ENCODE measurements around the gene FAM3C.
"Not testable (repeated sequence)": the region's sequence is repeated elsewhere in the genome, so short reads cannot be mapped to it uniquely, and the experiment has no call there.

FAM3C gene

DNA sequence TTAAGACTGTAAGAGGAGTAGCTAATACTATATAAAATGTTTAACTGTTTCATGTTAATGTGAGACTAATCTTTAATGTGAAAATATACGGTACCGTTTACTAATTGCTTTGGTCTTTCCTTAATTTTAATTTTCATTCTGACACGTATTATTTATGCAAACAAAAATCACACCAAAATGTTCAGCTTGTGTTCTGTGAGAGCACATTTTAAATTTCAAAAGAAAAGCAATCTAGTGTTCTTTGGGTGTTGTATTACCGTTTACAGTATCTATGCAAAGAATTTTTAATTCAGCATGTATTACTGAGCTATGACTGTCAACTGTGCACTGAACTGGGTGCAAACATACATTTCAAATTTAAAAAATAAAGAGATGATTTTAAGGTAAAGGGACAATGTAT lies 65.1 kb downstream of the FAM3C start:
- no peak for DNase-seq (ENCODE audit: low read depth, low spot score)

DNA sequence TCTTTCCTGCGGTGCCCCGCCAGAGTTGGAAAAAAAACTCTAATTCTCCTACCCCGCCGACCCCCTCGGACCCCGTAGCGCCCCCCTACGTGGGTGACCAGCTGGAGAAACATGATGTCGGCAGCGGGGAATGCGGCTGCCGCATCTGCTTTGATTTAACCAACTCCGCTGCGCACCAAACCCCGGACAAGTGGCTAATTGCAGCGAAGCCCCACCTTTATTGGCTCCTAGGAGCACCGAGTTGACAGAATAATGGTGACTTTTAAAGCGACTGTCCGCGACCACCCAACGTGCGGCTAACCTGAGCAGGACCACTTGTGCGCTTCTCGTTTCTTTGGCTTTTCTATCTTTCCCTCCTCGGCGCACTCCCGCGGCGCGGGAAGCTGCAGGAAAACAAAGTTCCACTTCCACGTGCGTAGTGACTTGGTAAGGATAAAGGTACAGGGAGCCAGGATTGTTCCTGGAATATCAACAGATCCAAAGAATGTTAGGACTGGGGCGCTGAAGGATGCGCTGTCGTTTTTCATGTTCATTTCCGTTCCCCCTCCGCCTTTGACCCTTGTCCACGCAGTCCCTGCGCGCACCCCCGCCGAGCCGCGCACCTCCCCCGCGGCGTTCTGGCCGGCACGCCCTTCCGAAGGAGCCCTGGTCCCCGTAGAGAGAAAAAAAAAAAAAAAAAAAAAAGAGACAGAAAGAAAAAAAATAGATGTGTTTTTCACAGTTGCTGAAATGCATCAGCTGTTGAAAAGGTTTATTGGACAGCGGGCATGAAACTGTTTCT lies 65.9 kb downstream of the FAM3C start:
- DNase-seq (ENCODE audit: low read depth, low spot score) = no peak

DNA sequence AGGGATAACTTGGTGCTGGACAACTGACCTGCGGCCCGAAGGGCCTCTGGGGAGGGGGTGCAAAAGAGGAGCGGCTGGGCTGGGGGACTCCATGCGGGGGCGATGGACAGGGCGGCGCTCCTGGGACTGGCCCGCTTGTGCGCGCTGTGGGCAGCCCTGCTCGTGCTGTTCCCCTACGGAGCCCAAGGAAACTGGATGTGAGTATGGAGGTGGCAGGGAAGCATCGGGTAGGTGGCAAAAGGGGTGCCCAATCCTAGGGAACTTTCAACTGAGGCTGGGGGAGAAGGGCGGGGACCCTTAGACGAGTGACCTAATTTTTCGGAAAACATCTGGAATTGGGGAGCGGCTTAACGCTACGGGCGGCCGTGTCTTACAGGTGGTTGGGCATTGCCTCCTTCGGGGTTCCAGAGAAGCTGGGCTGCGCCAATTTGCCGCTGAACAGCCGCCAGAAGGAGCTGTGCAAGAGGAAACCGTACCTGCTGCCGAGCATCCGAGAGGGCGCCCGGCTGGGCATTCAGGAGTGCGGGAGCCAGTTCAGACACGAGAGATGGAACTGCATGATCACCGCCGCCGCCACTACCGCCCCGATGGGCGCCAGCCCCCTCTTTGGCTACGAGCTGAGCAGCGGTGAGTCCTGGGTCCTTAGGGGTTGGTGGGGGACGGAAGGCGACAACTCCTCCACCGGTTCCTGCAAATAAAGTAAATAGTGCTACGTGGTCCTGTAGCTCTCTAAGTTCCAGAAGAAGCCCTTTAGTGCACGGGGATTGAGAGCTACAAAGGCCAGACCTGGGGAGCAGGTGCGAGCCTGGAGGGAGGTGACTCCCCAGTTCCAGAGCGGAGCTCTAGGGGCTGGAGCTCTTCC lies 66.7 kb downstream of the FAM3C start:
- DNase-seq (ENCODE audit: low read depth, low spot score) = no peak

DNA sequence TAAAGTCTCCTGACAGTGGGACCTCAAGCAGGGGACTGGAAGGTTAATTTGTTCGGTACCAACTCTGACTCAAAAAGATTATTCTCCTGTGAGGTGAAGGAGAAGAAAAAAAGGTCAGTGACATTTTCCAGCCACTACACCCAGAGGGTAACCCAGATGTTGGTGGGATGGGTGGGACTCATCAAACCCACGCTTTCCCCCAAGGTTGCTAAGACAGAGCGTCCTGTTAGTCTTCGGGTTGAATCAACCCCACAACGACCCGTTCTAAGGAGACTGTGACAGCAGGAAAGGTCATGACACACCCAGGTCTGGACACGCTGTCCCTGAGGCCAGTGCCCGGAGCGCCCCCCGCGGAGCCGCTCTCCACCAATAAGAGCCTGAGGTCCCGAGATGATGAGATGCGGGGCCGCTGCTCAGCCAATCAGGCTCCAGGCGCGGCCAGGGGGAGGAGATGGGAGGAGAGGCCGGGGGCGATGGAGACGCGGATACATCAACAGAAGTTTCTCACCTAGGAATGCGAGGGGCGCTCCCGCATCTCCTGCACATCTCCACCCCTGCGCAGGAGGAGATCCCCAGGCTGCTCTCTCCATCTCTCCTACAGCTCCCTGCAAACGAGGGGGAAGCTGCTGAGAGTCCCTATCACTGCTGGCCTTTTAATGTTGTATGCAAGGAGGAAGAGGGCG lies 67.5 kb downstream of the FAM3C start, which contains the start of gene WNT16:
Gene WNT16, plus strand, starts transcription at position 493 of the 683 bp plus-strand sequence. CDS start 293 bp downstream, outside the sequence.
- DNase-seq (ENCODE audit: low read depth, low spot score) = no peak

DNA sequence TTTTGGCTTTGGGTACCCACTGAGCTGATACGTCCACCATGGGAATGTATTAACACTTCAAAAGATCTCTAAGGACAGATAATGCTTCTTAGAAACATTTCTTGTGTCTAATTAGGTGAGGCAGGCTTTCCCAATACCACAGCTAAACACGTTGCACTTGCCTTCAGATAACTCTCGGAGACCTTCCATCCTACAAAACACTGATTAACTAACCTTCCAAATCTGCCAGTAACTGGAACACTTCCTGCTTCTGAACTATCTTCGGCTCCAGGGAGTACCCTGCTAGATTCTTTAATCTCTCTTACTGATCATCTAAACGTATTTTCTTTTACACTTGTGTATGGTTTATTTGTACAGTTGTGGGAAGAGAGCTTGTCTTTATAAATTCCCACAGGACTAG lies 68.4 kb downstream of the FAM3C start:
- no peak for DNase-seq (ENCODE audit: low read depth, low spot score)

DNA sequence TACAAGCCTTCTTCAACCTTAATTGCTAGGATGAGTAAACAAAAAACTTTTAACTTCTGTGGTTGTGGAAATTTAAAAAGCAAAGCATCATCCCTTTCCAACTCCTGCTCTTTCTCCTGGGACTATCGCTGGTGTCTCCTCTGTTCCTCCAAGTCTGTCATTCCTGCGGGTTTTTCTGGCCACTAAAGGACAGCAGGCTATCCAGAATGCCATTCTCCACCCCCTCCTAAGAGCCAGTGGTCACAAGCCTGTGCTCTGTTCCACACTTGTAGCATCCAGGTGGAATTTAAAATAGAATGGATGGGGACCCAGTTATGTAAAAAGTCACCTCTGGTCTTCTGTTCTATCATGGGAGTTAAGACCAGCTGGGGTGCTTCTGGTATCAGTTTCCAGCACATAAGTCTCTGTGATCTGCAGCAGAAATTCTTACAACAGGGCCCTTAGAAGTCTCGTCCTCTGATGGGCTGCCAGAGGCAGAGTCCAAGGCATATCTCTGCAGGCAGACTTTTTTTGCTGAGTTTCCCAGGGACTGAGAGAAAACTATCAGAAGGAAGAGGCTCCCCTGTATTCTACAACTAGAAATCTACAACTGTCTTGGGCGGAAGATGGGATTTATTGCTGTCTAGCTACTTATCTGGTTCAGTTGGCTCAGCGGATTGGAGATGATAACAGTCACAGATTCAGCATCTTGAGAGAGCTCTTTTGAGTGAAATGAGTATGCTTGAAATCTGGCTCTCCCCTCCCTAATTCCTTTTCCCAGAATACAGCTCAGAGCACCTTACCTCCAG lies 72.4 kb downstream of the FAM3C start:
- no peak for DNase-seq (ENCODE audit: low read depth, low spot score)

DNA sequence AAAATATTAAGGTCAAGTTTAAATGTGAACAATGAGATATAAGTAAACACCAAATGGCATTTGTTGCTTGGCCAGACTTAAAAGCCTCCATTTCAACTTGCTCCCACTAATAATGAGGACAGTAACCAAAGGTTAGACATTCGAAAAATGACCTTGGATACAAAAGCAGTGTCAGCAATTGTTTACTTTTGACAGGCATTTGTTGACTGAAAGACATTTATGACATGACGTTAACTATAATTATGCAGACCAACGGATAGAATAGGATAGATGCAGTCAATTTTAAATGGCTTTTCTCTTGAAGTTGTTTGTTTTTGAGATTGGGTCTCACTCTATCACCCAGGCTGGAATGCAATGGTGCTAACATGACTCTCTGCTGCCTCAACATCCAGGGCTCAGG lies 73.6 kb downstream of the FAM3C start:
- no peak for DNase-seq (ENCODE audit: low read depth, low spot score)

DNA sequence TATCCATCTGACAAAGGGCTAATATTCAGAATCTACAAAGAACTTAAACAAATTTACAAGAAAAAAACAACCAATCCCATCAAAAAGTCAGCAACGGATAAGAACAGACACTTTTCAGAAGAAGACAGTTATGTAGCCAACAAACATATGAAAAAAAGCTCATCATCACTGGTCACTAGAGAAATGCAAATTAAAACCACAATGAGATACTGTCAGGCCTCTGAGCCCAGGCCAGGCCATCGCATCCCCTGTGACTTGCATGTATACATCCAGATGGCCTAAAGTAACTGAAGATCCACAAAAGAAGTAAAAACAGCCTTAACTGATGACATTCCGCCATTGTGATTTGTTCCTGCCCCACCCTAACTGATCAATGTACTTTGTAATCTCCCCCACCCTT lies 80.9 kb downstream of the FAM3C start:
- not testable (repeated sequence) for DNase-seq (ENCODE audit: low read depth, low spot score)

DNA sequence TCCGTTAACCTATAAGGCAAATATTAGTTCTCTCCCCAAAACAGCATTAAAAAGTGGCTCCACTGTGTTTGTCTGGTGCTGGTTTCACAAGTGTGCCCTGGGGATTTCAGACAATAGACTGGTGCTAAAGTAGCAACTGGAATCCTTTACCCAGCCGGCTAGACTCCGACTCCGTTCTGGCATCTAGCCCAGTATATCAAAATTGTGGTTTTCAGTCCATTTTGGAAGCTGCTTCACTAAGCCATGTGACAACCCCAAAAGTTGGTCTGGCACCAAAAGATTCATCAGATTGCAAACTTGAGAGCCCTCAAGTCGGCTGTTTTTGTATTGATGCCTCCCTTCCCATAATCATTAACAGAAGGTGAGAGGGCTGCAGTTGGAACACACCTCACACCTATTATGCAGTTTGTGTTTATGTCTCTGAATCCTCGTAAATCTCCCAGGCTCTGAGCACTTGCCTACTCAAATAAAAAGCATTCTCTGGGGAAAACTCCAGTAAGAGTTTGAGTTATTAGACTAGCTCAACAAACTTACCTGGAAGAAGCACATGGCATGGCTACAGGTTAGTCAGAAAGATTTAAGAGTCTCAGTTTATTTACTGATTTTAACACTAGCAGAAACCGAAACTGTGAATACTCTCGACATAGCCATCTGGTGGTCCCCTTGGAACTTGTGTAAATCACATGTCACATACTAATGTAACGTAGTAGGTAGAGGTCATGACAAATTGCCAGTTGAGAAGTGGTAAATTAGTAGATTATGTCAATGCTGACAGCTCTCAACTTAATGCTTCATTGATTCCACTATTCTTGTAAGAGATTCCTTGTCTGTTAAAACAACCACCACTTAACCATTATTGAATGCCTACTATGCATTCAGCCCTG lies 82.1 kb downstream of the FAM3C start:
- DNase-seq (ENCODE audit: low read depth, low spot score) = no peak

DNA sequence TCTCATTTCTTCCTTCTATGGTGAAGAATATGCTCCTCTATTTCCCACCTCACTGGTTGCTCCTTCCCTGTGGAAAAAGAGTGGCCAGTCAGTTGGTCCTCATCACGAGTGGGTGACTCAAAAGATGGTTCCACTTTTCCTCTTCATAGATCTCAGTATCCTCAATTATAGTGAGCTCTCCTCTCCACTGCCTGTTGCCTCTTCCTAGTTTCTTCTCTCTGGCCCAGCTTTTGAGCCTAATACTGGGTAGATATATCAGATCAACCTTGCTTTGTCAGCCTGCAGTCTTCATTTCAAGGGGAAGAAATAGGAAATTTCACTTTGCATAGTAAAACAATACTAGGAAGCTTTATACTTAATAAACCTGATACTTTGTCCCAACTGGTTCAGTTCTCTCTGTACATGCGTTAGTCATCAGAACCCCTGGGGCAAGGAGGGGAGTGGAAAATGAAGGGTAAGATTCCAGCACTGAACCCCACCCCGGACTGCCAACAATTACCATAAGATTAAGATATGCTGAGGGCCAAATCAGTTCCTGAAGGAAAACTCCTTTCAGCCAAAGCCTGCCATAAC lies 82.8 kb downstream of the FAM3C start:
- no peak for DNase-seq (ENCODE audit: low read depth, low spot score)

DNA sequence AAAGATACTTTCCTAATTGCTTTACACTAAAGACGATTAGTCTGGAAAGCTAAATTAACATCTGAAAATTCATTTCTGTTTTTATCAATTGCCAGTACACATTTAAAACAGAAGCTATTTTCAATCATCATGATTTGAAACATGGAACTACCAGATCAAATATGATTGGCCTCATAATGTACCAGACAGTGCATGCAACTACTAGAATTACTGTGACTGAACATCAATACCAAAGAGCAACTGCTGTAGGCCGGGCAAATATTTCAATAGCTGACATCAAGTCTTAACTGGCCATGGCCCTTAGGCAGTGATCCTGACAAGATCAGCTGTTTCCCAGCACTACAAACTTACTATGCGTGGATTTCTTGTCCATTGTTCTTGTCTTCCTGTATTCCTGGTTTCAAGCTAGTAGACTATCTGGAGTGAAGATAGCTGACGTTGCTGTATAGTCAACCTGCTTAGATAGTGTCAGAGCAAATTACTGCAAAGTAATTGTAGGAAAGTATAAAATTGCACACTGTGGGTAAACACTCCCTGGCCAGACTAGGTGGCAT lies 89.0 kb downstream of the FAM3C start:
- DNase-seq (ENCODE audit: low read depth, low spot score) = no peak

DNA sequence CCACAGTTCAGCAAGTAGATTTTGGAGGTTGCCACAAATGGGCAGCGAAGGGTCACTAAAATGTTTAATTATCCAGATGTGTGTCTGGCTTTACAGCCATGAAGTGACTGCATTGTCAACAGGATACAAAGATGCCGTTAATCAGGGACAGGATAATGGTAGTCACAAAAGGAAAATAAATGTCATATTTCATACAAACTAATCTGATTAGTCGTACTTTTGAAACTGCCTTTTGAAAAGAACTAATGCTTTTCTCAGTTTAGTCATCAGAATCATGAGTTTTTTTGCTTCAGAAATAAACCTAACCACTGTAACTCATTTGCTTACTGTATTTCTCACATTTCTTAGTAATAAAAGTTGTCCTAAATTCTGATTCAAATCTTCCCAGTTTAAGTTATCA lies 89.5 kb downstream of the FAM3C start:
- DNase-seq (ENCODE audit: low read depth, low spot score) = no peak

DNA sequence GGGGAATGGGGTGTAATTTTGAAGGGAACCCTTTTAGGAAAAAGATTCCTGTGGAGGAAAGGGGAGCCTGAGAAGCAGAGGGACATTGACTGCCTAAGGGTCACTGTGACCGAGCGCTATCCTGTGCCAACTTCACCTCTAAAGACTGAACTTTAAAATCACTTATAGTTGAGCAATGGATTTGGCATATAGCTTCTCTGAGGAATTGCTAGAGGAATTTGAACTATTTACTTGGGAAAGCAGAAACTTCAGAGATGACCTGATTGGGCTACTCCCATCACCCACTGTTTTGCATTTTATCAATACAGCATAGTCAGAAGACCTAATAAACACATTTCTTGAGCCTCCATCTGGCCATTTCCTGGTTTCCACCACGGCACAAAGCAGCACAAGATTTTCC lies 91.0 kb downstream of the FAM3C start:
- no peak for DNase-seq (ENCODE audit: low read depth, low spot score)

DNA sequence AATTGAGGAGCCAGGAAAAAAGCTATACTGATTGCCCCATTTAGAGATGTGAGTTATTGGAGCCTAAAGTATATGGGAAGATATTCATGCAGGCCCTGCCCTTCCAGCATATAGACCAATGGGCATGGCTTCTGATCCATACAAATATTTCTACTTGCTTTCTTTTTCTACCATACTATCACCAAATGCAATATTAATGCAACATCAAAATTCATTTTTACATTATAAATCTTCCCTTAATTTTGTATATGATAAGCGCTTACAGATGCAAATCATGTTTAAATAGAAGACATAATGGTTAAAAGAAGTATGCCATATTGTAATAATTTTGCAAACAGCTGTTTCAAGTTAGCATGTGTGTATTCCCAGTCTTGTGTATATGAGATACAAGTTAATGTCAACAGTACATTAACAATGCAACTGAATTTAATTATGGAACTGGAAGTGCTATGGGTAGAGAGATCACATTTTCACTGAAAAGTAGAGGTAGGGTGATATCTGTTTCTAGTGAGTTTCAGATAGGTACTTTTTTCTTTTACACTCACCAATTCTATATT lies 91.9 kb downstream of the FAM3C start:
- no peak for DNase-seq (ENCODE audit: low read depth, low spot score)

DNA sequence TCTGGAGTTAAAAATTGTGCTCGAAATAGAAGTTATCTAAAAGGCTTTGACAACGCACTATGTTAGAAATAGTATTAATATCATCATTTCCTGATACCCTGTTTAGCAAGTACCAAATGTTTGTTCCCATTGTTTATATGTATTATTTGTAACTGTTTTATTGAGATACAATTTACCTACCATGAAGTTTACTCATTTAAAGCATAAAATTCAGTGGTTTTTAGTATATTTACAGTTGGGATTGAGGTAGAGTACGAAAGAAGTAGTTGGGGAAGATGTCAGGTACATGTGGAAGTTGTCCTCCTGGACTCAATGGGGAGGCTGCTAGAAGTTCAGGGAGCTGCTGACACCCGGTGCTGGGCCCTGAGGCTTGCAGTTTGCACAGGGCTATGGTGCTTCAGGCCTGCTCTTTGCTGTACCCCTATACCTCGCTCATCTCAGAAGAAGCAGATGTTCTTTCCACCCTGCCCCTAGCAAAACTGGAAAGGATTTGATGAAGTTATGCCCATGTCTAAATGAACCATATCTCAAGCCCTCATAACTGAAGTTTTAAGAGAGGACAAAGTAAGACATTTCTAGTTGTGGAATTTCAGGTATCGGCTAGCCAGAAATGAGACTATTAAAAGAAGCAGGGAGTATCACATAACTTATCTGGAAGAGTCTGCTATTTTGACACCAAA lies 92.5 kb downstream of the FAM3C start:
- DNase-seq (ENCODE audit: low read depth, low spot score) = no peak

DNA sequence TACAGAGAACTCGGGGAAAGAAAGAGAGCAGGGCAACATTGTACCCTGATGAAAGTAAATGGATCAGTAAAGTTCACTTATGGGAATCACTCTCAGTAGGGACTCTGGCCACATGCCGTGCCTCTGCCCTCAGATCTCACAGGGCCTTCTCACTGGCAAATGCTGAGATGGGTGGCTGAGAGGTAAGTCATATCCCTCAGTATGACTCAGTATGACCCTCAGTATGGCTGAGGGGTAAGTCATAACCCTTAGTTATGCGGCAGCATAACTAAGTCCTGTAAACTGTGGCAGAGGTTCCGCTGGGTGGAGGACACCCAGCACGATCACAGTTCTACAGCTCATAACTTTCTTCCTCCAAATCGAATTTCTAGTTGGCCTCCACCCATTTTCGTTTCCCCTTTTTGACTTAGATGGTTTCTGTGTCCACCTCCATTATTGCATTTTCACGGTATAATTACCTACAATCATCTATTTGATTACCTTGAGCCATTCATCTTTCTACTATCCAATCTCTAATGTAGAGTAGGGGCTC lies 93.8 kb downstream of the FAM3C start:
- DNase-seq (ENCODE audit: low read depth, low spot score) = no peak

DNA sequence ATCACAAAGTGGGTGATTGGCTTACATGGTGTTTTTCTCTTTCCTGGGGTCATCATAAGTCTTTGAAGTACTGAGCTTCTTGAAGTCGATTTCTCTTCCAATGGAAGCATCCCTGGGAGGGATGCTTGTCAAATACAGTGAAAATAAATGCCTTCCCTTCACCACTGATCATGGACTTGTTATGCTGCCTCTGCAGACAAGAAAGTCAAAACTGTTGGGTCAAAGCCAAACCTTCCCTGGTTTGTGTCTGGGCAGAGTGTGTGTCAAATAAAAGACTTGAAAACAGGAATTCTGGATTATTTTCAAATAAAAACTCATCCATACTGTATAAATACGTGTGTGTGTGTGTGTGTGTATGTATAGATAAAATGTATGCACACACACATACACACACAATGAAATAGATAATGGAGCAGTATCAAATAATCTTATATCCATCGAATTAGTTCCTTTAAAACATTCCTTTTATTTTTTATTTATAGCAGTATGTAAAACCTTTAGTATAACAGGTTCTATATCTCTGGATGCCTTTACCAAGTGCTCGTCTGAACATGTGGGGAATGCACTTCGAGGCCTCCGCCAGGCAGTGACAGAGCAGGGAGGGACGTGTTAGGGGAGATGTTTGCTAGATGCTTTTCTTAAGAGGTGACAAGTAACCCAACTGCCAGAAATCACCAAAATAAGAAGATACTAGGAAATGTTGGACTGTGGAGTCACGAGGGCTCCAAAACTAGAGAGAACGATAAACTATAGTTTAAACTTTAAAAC lies 94.5 kb downstream of the FAM3C start:
- no peak for DNase-seq (ENCODE audit: low read depth, low spot score)

Data from iPS DF 19.7 (cell line).